Smooth muscle cell (in vitro differentiated cells): ENCODE data around the gene AATK. TPM values are rescaled to one million over a fixed set of nuclear protein-coding genes. Genes with fewer than 3 reads are reported as not detected.
"Not testable (repeated sequence)": the region's sequence is repeated elsewhere in the genome, so short reads cannot be mapped to it uniquely, and the experiment has no call there.

ENCODE experiments used
- DNase-seq: peaks from one replicate; lab custom pipeline; 2025; ENCODE audit not compliant: unreplicated experiment; lab: John Stamatoyannopoulos, UW
- H2AFZ ChIP-seq: fragments of 200-600 bp; sonication (generic); 2 replicates; pipeline ENCODE4 v1.6.0; 2016; ENCODE audit warnings: antibody characterized with exemption, low read depth, mild to moderate bottlenecking
- H3F3A ChIP-seq: fragments of 200-600 bp; sonication (generic); 2 replicates; pipeline ENCODE4 v1.6.0; 2017; ENCODE audit warnings: antibody characterized with exemption, low read depth
- H3K27ac ChIP-seq: fragments of 200-600 bp; sonication (generic); 2 replicates; pipeline ENCODE4 v1.5.1; 2016; ENCODE audit warnings: low read depth, mild to moderate bottlenecking
- H3K27me3 ChIP-seq: fragments of 200-600 bp; sonication (generic); 2 replicates; pipeline ENCODE4 v1.6.1; 2016; ENCODE audit warnings: low read depth, mild to moderate bottlenecking
- H3K36me3 ChIP-seq: fragments of 200-600 bp; sonication (generic); 2 replicates; pipeline ENCODE4 v1.5.1; 2016; ENCODE audit warnings: low read depth
- H3K4me1 ChIP-seq: fragments of 200-600 bp; sonication (generic); 2 replicates; pipeline ENCODE4 v1.5.1; 2016; ENCODE audit warnings: low read depth
- H3K4me2 ChIP-seq: fragments of 200-600 bp; sonication (generic); 2 replicates; pipeline ENCODE4 v1.6.0; 2016; ENCODE audit warnings: mild to moderate bottlenecking
- H3K4me3 ChIP-seq: fragments of 200-600 bp; sonication (generic); 2 replicates; pipeline ENCODE4 v1.5.1; 2016; ENCODE audit warnings: mild to moderate bottlenecking
- H3K79me2 ChIP-seq: fragments of 200-600 bp; sonication (generic); 2 replicates; pipeline ENCODE4 v1.6.0; 2016; ENCODE audit warnings: low read depth, mild to moderate bottlenecking
- H3K9ac ChIP-seq: fragments of 200-600 bp; sonication (generic); 2 replicates; pipeline ENCODE4 v1.6.0; 2016; ENCODE audit warnings: low read depth
- H3K9me3 ChIP-seq: fragments of 200-600 bp; sonication (generic); replicated peaks from 2 replicates; pipeline ENCODE4 v1.5.1; 2016; ENCODE audit warnings: low read depth
- H4K20me1 ChIP-seq: fragments of 200-600 bp; sonication (generic); 2 replicates; pipeline ENCODE4 v1.6.0; 2016; ENCODE audit warnings: low read depth
- CTCF ChIP-seq: fragments of 200-600 bp; sonication (generic); IDR thresholded peaks from 2 replicates; pipeline ENCODE4 v1.5.1; 2017; ENCODE audit warnings: borderline replicate concordance, mild to moderate bottlenecking, antibody characterized with exemption; ENCODE audit not compliant: insufficient read depth, poor library complexity, severe bottlenecking
- WGBS: methylation state at CpG from one replicate; pipeline ENCODE4 v1.1.7; 2016; ENCODE audit warnings: low lambda C conversion rate; 5-methylcytosine and 5-hydroxymethylcytosine counted together
- polyA plus RNA-seq: library from polyadenylated mRNA; unstranded; fragments of >200 nt; fragmentation: Nextera tagmentation; extraction: Ambion mirVana; gene quantifications from 2 replicates; pipeline ENCODE4 v1.2.1, GENCODE V29; 2016
- total RNA-seq: library from RNA; depleted of rRNA; stranded (reverse); fragments of >200 nt; gene quantifications from 2 replicates; pipeline ENCODE4 v1.2.3, GENCODE V29; 2014

The AATK gene
- total and polyA plus RNA-seq, 2 experiments from 2014 or later, result 0.61 to 0.67 TPM

- no peaks in the 10 kb centered on the region for H3K79me2 ChIP-seq
- TF ChIP-seq CTCF, result no peak
- H3F3A ChIP-seq, result no peaks in the 10 kb centered on the region
- no peak for DNase-seq
- no peak overlapping the region for H3K27ac ChIP-seq
- no peaks in the 10 kb centered on the region for H3K4me1 ChIP-seq
- H3K36me3 ChIP-seq, result no peaks in the 10 kb centered on the region
- no peak overlapping the region for H3K4me2 ChIP-seq
- H4K20me1 ChIP-seq, result no peaks in the 10 kb centered on the region
- H3K9ac ChIP-seq, result no peak overlapping the region
- no peak overlapping the region for H3K4me3 ChIP-seq
- H3K9me3 ChIP-seq, result no peaks in the 10 kb centered on the region
- no peaks in the 10 kb centered on the region for H3K27me3 ChIP-seq
- WGBS, result 95% methylated on average over 18 of the region's 18 CpGs
- no peak overlapping the region for H2AFZ ChIP-seq
Observed at GRCh38 chr17:81154961-81155360, 11.1 kb downstream of the AATK start.

GRCh38 chr17:81154016-81154415 is 12.0 kb downstream of the AATK start:
- not testable (repeated sequence) for H3K4me3 ChIP-seq, H3K36me3 ChIP-seq, H3K27ac ChIP-seq, DNase-seq, H3K4me2 ChIP-seq, H3K79me2 ChIP-seq, H3F3A ChIP-seq, H3K27me3 ChIP-seq, H2AFZ ChIP-seq, H3K9me3 ChIP-seq, H3K9ac ChIP-seq, H4K20me1 ChIP-seq, H3K4me1 ChIP-seq
- 89% methylated on average over 9 of the region's 9 CpGs for WGBS

- Histone ChIP-seq H3K4me1 (no peaks in the 10 kb centered on the region), H3K36me3 (no peaks in the 10 kb centered on the region), H3K9me3 (no peaks in the 10 kb centered on the region), H3K4me2 (no peak overlapping the region), H3K79me2 (no peaks in the 10 kb centered on the region), H3K27me3 (no peaks in the 10 kb centered on the region), H3K9ac (no peak overlapping the region), H3K4me3 (no peak overlapping the region), H3F3A (no peaks in the 10 kb centered on the region), H3K27ac (no peak overlapping the region), H4K20me1 (no peaks in the 10 kb centered on the region), H2AFZ (no peak overlapping the region)
- WGBS, result 74% methylated on average over 17 of the region's 17 CpGs
- DNase-seq, result no peak
- no peak for TF ChIP-seq CTCF
Observed at GRCh38 chr17:81153340-81153803, 12.6 kb downstream of the AATK start.

GRCh38 chr17:81152288-81152828 is 13.7 kb downstream of the AATK start:
- Histone ChIP-seq H3K4me3 (no peak overlapping the region), H2AFZ (no peak overlapping the region), H3F3A (no peaks in the 10 kb centered on the region), H3K4me1 (no peaks in the 10 kb centered on the region), H3K36me3 (no peaks in the 10 kb centered on the region), H3K4me2 (no peak overlapping the region), H3K9me3 (no peaks in the 10 kb centered on the region), H3K27ac (no peak overlapping the region), H3K9ac (no peak overlapping the region), H4K20me1 (no peaks in the 10 kb centered on the region), H3K79me2 (no peaks in the 10 kb centered on the region), H3K27me3 (no peaks in the 10 kb centered on the region)
- no peak for TF ChIP-seq CTCF
- DNase-seq, result no peak
- WGBS, result 85% methylated on average over 8 of the region's 8 CpGs
